ENCODE data around the gene ACOX1.

GRCh38 chr17:75975757-75976174, 3.2 kb downstream of the ACOX1 start:
- TF ChIP-seq SPI1 (IDR thresholded peaks at IDR 0.05; ENCODE audit: low read depth, low read length) (no peak), POLR2AphosphoS5 (IDR thresholded peaks at IDR 0.05; ENCODE audit: low read depth, low read length) (no peak)
